Tibial artery (tissue), 4 donors: Measurements from ENCODE around the gene OPN1SW.

ENCODE experiments used
- DNase-seq, 2 donors: peaks; one replicate each; pipeline ENCODE4 v3.0.0-alpha.2; 2019
- H3K27ac ChIP-seq, 2 donors: fragments of 200-600 bp; sonication (generic) in 1 of 2; 1 replicate in 1 of 2; 2 replicates in 1 of 2; pipeline ENCODE4 v1.5.1; 2018 to 2019; ENCODE audit warnings: mild to moderate bottlenecking in 1 of 2
- H3K27me3 ChIP-seq, 2 donors: fragments of 200-600 bp; sonication (generic) in 1 of 2; one replicate each; pipeline versions ENCODE4 v1.5.1 to v1.6.0; 2016 to 2019
- H3K36me3 ChIP-seq, 3 donors: fragments of 200-600 bp; sonication (generic) in 2 of 3; one replicate each; pipeline ENCODE4 v1.5.1; 2016 to 2019; ENCODE audit warnings: mild to moderate bottlenecking in 2 of 3
- H3K4me1 ChIP-seq, 4 donors: fragments of 200-600 bp; sonication (generic) in 2 of 4; 1 replicate in 3 of 4; 2 replicates in 1 of 4; pipeline ENCODE4 v1.5.1; 2016 to 2019
- H3K4me3 ChIP-seq, 2 donors: fragments of 200-600 bp; sonication (generic) in 1 of 2; 1 replicate in 1 of 2; 2 replicates in 1 of 2; pipeline ENCODE4 v1.5.1; 2018 to 2019; ENCODE audit warnings: mild to moderate bottlenecking in 2 of 2
- H3K9me3 ChIP-seq, 3 donors: fragments of 200-600 bp; sonication (generic) in 1 of 3; one replicate each; pipeline ENCODE4 v1.5.1; 2016 to 2019
- CTCF ChIP-seq, 2 experiments: fragments of 200-600 bp in 1 of 2; fragments of 450-650 bp in 1 of 2; IDR thresholded peaks; one replicate each; pipeline ENCODE4 v1.5.1; 2017 to 2019; ENCODE audit warnings: antibody characterized with exemption in 2 of 2, mild to moderate bottlenecking in 1 of 2, moderate library complexity in 1 of 2
- intact Hi-C: fragments of 100-400 bp; cut with DNase I; formaldehyde crosslinking; loops from one replicate; pipeline ENCODE4 v1.15.0; 2023; ENCODE audit warnings: low total_unique reads

Gene OPN1SW

GRCh38 chr7:128737441-128737840, 38.2 kb downstream of the OPN1SW start:
- intact Hi-C loops = loop anchor here (10.0 kb wide), 2 partner anchors 127 to 263 kb away; partner anchors contain the start of genes ATP6V1F and METTL2B
- no peak for DNase-seq
- Histone ChIP-seq H3K9me3 (no peaks in the 10 kb centered on the region), H3K36me3 (no peaks in the 10 kb centered on the region), H3K27ac (no peak overlapping the region), H3K4me3 (no peak overlapping the region), H3K4me1 (peaks cover 4 to 31% (median 14%) of the 10 kb centered on the region in 4 donors), H3K27me3 (no peaks in the 10 kb centered on the region)
- no peak for TF ChIP-seq CTCF (IDR thresholded peaks at IDR 0.05)

GRCh38 chr7:128735436-128735835, 40.2 kb downstream of the OPN1SW start:
- intact Hi-C loops = loop anchor here (10.0 kb wide), 2 partner anchors 129 to 261 kb away; partner anchors contain the start of genes ATP6V1F and METTL2B
- TF ChIP-seq CTCF (IDR thresholded peaks at IDR 0.05) = no peak
- H3K27ac ChIP-seq = no peak overlapping the region
- no peak for DNase-seq
- no peaks in the 10 kb centered on the region for H3K9me3 ChIP-seq
- no peaks in the 10 kb centered on the region for H3K27me3 ChIP-seq
- no peak overlapping the region for H3K4me3 ChIP-seq
- peaks cover 0 to 11% (median 3%) of the 10 kb centered on the region in 4 donors for H3K4me1 ChIP-seq
- H3K36me3 ChIP-seq = no peaks in the 10 kb centered on the region

GRCh38 chr7:128734890-128735289, 40.7 kb downstream of the OPN1SW start:
- H3K4me3 ChIP-seq = no peak overlapping the region
- H3K27ac ChIP-seq = no peak overlapping the region
- H3K36me3 ChIP-seq = no peaks in the 10 kb centered on the region
- DNase-seq = no peak
- H3K9me3 ChIP-seq = no peaks in the 10 kb centered on the region
- no peak for TF ChIP-seq CTCF (IDR thresholded peaks at IDR 0.05)
- intact Hi-C loops = loop anchor here (10.0 kb wide), 2 partner anchors 130 to 260 kb away; partner anchors contain the start of genes ATP6V1F and METTL2B
- H3K27me3 ChIP-seq = no peaks in the 10 kb centered on the region
- H3K4me1 ChIP-seq = peaks cover 0 to 8% (median 2%) of the 10 kb centered on the region in 4 donors

- Histone ChIP-seq H3K9me3 (no peaks in the 10 kb centered on the region), H3K4me3 (no peak overlapping the region), H3K36me3 (no peaks in the 10 kb centered on the region), H3K27ac (no peak overlapping the region), H3K4me1 (peaks cover 0 to 5% (median under 1%) of the 10 kb centered on the region in 4 donors), H3K27me3 (no peaks in the 10 kb centered on the region)
- no peak for TF ChIP-seq CTCF (IDR thresholded peaks at IDR 0.05)
- no peak for DNase-seq
- intact Hi-C loops = loop anchor here (10.0 kb wide), 2 partner anchors 132 to 258 kb away; partner anchors contain the start of genes ATP6V1F and METTL2B
Observed at GRCh38 chr7:128733278-128733645, 42.3 kb downstream of the OPN1SW start.

GRCh38 chr7:128732521-128733277, 42.9 kb downstream of the OPN1SW start:
- no peak for DNase-seq
- H3K27ac ChIP-seq = no peak overlapping the region
- intact Hi-C loops = loop anchor here (10.0 kb wide), 2 partner anchors 132 to 258 kb away; partner anchors contain the start of genes ATP6V1F and METTL2B
- no peak for TF ChIP-seq CTCF (IDR thresholded peaks at IDR 0.05)
- no peaks in the 10 kb centered on the region for H3K4me1 ChIP-seq
- no peaks in the 10 kb centered on the region for H3K36me3 ChIP-seq
- no peak overlapping the region for H3K4me3 ChIP-seq
- no peaks in the 10 kb centered on the region for H3K27me3 ChIP-seq
- H3K9me3 ChIP-seq = no peaks in the 10 kb centered on the region
